Measurements from ENCODE around the gene IGSF23. TPM values are rescaled to one million over a fixed set of nuclear protein-coding genes. Genes with fewer than 3 reads are reported as not detected.
A peak's percentile ranks its signal among the peaks of the same experiment; 100 is the strongest.

Gene IGSF23
- total and polyA plus RNA-seq, 5 donors from 2014 or later: not detected

DNA sequence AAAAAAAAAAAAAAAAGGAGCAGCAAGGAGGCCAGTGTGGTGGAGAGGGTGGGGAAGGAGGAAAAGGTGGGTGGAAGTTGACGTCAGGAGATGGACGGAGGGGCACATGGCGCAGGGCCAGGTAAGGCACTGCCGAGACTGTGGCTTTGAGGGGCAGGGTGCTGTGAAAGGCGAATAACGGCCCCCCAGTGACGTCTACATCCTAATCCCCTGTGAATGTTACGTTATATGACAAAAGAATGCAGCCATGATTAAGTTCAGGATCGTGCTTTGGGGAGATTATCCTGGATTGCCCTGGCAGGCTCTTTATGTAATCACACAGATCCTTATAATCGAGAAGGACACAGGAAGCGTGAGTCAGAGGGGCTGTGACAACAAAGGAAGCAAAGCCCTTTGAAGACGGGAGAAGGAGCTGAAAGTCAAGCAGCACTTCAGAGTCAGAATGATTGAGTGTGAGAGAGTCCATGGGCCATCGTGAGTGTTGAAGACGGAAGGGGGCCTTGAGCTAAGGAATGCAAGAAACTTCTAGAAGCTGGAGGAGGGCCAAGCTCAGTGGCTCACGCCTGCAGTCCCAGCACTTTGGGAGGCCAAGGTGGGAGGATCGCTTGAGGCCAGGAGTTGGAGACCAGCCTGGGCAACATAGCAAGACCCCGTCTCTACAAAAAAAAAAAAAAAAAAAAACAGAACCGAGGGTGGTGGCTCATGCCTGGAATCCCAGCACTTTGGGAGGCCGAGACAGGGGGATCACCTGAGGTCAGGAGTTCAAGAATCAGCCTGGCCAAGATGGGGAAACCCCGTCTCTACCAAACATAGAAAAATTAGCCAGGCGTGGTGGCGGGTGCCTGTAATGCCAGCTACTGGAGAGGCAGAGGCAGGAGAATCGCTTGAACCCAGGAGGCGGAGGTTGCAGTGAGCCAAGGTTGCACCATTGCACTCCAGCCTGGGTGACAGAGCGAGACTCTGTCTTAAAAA, 71.8 kb downstream of the IGSF23 start:
- peak overlapping the region in 1 of 3 donors; percentile 54 for H3K27ac Mint-ChIP-seq
- Histone ChIP-seq H3K9me3 (ENCODE audit: control insufficient read depth in 2 of 2, low read length in 2 of 2) (no peaks in the 10 kb centered on the region), H3K4me3 (ENCODE audit: low read depth, low read length) (no peak overlapping the region), H3K36me3 (ENCODE audit: control insufficient read depth, insufficient read depth, low read length) (no peaks in the 10 kb centered on the region), H3K27ac (ENCODE audit: insufficient read depth, low read length, poor library complexity, severe bottlenecking) (no peak overlapping the region), H3K27me3 (ENCODE audit: control insufficient read depth, insufficient read depth, low read length) (no peaks in the 10 kb centered on the region), H3K4me1 (ENCODE audit: control insufficient read depth, insufficient read depth, low read length, poor library complexity, severe bottlenecking) (no peaks in the 10 kb centered on the region)
- H3K9me3 Mint-ChIP-seq: no peaks in the 10 kb centered on the region
- H3K36me3 Mint-ChIP-seq: no peaks in the 10 kb centered on the region
- H3K4me1 Mint-ChIP-seq: peaks cover 0 to 18% (median 5%) of the 10 kb centered on the region in 4 donors
- DNase-seq: peak in 1 of 3 donors; percentile 41
- H3K4me3 Mint-ChIP-seq: no peak overlapping the region
- peaks cover 21% of the 10 kb centered on the region for H3K27me3 Mint-ChIP-seq
- no peak for ATAC-seq (ENCODE audit: low read depth in 2 of 2)

- H3K27me3 Mint-ChIP-seq: peaks cover 17% of the 10 kb centered on the region
- H3K9me3 Mint-ChIP-seq: no peaks in the 10 kb centered on the region
- H3K4me1 Mint-ChIP-seq: peaks cover 0 to 18% (median 5%) of the 10 kb centered on the region in 4 donors
- DNase-seq (no peak), ATAC-seq (ENCODE audit: low read depth in 2 of 2) (no peak)
- H3K27ac ChIP-seq (ENCODE audit: insufficient read depth, low read length, poor library complexity, severe bottlenecking): no peak overlapping the region
- no peaks in the 10 kb centered on the region for H3K36me3 Mint-ChIP-seq
- no peaks in the 10 kb centered on the region for H3K4me1 ChIP-seq (ENCODE audit: control insufficient read depth, insufficient read depth, low read length, poor library complexity, severe bottlenecking)
- no peaks in the 10 kb centered on the region for H3K27me3 ChIP-seq (ENCODE audit: control insufficient read depth, insufficient read depth, low read length)
- no peaks in the 10 kb centered on the region for H3K9me3 ChIP-seq (ENCODE audit: control insufficient read depth in 2 of 2, low read length in 2 of 2)
- no peak overlapping the region for H3K4me3 ChIP-seq (ENCODE audit: low read depth, low read length)
- no peak overlapping the region for H3K27ac Mint-ChIP-seq
- no peak overlapping the region for H3K4me3 Mint-ChIP-seq
- H3K36me3 ChIP-seq (ENCODE audit: control insufficient read depth, insufficient read depth, low read length): no peaks in the 10 kb centered on the region
Measured at GRCh38 chr19:44685877-44686276, 72.5 kb downstream of the IGSF23 start.

Other genes starting within 250 kb of the IGSF23 start
- 0.39 TPM for gene ZNF285, start 212.0 kb upstream of the IGSF23 start, total RNA-seq
- 1 to 10 TPM in 3 of 4 donors, not detected in 1; 1.0 to 1.8 (median 1.2) TPM for gene ZNF285, start 212.0 kb upstream of the IGSF23 start, polyA plus RNA-seq
- not detected for gene ZNF229, start 165.1 kb upstream of the IGSF23 start, total RNA-seq
- gene ZNF229, start 165.1 kb upstream of the IGSF23 start, polyA plus RNA-seq: under 1 TPM in 3 of 4 donors, not detected in 1; 0.26 to 0.87 (median 0.68) TPM
- 5.8 TPM for gene ZNF180, start 113.0 kb upstream of the IGSF23 start, total RNA-seq
- 10 to 100 TPM in 3 of 4 donors, 1 to 10 TPM in 1; 9.5 to 11.5 (median 10.6) TPM for gene ZNF180, start 113.0 kb upstream of the IGSF23 start, polyA plus RNA-seq
- gene CEACAM20, start 83.9 kb upstream of the IGSF23 start, total RNA-seq: not detected
- gene CEACAM20, start 83.9 kb upstream of the IGSF23 start, polyA plus RNA-seq: not detected
- gene PVR, start 30.3 kb downstream of the IGSF23 start, total RNA-seq: 0.37 TPM
- under 1 TPM in 1 of 4 donors, not detected in 3; 0.25 TPM for gene PVR, start 30.3 kb downstream of the IGSF23 start, polyA plus RNA-seq
- gene CEACAM19, start 57.9 kb downstream of the IGSF23 start, total RNA-seq: not detected
- not detected for gene CEACAM19, start 57.9 kb downstream of the IGSF23 start, polyA plus RNA-seq
- gene CEACAM16, start 85.6 kb downstream of the IGSF23 start, total RNA-seq: not detected
- not detected for gene CEACAM16, start 85.6 kb downstream of the IGSF23 start, polyA plus RNA-seq
- 231 TPM for gene BCL3, start 135.1 kb downstream of the IGSF23 start, total RNA-seq
- 10 to 100 TPM in 1 of 4 donors, 1 to 10 TPM in 3; 3.4 to 12.5 (median 5.4) TPM for gene BCL3, start 135.1 kb downstream of the IGSF23 start, polyA plus RNA-seq
- not detected for gene CBLC, start 164.3 kb downstream of the IGSF23 start, total RNA-seq
- gene CBLC, start 164.3 kb downstream of the IGSF23 start, polyA plus RNA-seq: not detected
- not detected for gene BCAM, start 195.5 kb downstream of the IGSF23 start, total RNA-seq
- not detected for gene BCAM, start 195.5 kb downstream of the IGSF23 start, polyA plus RNA-seq
- 1.1 TPM for gene NECTIN2, start 232.7 kb downstream of the IGSF23 start, total RNA-seq
- gene NECTIN2, start 232.7 kb downstream of the IGSF23 start, polyA plus RNA-seq: not detected